ENCODE data around the gene AIFM3.

The AIFM3 gene

GRCh38 chr22:20945578-20945934, 21.5 kb upstream of the AIFM3 start:
- Histone ChIP-seq H3K36me3 (replicated peaks; ENCODE audit: low read depth, low read length) (peaks cover 42% of the 10 kb centered on the region), H3K9ac (ENCODE audit: low read length) (no peak overlapping the region), H3K27ac (ENCODE audit: low read length) (no peak overlapping the region), H3K4me2 (ENCODE audit: low read length) (no peak overlapping the region), H3K4me1 (ENCODE audit: low read length) (peaks cover 9% of the 10 kb centered on the region; the same call in 1 of the 2 replicates), H3K27me3 (ENCODE audit: low read depth, low read length) (no peaks in the 10 kb centered on the region), H3K79me2 (ENCODE audit: low read length) (peaks cover 100% of the 10 kb centered on the region), H3K4me3 (ENCODE audit: low read length) (no peak overlapping the region), H3K9me3 (ENCODE audit: insufficient read depth, low read length) (no peaks in the 10 kb centered on the region), H4K20me1 (ENCODE audit: insufficient read depth, low read length) (peaks cover 94% of the 10 kb centered on the region), H2AFZ (ENCODE audit: low read depth, low read length) (no peak overlapping the region)
- TF ChIP-seq, protein P1, sequence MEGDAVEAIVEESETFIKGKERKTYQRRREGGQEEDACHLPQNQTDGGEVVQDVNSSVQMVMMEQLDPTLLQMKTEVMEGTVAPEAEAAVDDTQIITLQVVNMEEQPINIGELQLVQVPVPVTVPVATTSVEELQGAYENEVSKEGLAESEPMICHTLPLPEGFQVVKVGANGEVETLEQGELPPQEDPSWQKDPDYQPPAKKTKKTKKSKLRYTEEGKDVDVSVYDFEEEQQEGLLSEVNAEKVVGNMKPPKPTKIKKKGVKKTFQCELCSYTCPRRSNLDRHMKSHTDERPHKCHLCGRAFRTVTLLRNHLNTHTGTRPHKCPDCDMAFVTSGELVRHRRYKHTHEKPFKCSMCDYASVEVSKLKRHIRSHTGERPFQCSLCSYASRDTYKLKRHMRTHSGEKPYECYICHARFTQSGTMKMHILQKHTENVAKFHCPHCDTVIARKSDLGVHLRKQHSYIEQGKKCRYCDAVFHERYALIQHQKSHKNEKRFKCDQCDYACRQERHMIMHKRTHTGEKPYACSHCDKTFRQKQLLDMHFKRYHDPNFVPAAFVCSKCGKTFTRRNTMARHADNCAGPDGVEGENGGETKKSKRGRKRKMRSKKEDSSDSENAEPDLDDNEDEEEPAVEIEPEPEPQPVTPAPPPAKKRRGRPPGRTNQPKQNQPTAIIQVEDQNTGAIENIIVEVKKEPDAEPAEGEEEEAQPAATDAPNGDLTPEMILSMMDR (IDR thresholded peaks at IDR 0.05; ENCODE audit: low read depth, low read length): no peak
- no peak for TF ChIP-seq EZH2phosphoT487 (IDR thresholded peaks at IDR 0.05; ENCODE audit: low read depth)

- H3K27me3 ChIP-seq (ENCODE audit: low read depth, low read length): no peaks in the 10 kb centered on the region
- H3K4me1 ChIP-seq (ENCODE audit: low read length): peaks cover 5% of the 10 kb centered on the region; the same call in 1 of the 2 replicates
- H4K20me1 ChIP-seq (ENCODE audit: insufficient read depth, low read length): peaks cover 94% of the 10 kb centered on the region
- H2AFZ ChIP-seq (ENCODE audit: low read depth, low read length): no peak overlapping the region
- peaks cover 44% of the 10 kb centered on the region for H3K36me3 ChIP-seq (replicated peaks; ENCODE audit: low read depth, low read length)
- TF ChIP-seq, protein P1 (IDR thresholded peaks at IDR 0.05; ENCODE audit: low read depth, low read length): no peak
- no peak for TF ChIP-seq EZH2phosphoT487 (IDR thresholded peaks at IDR 0.05; ENCODE audit: low read depth)
- H3K4me2 ChIP-seq (ENCODE audit: low read length): no peak overlapping the region
- H3K9me3 ChIP-seq (ENCODE audit: insufficient read depth, low read length): no peaks in the 10 kb centered on the region
- H3K4me3 ChIP-seq (ENCODE audit: low read length): no peak overlapping the region
- H3K9ac ChIP-seq (ENCODE audit: low read length): no peak overlapping the region
- peaks cover 100% of the 10 kb centered on the region for H3K79me2 ChIP-seq (ENCODE audit: low read length)
- no peak overlapping the region for H3K27ac ChIP-seq (ENCODE audit: low read length)
Measured at GRCh38 chr22:20946080-20946986, 20.7 kb upstream of the AIFM3 start.

GRCh38 chr22:20946991-20947390, 20.1 kb upstream of the AIFM3 start:
- H3K36me3 ChIP-seq (replicated peaks; ENCODE audit: low read depth, low read length): peaks cover 48% of the 10 kb centered on the region
- peaks cover 96% of the 10 kb centered on the region for H4K20me1 ChIP-seq (ENCODE audit: insufficient read depth, low read length)
- H3K27ac ChIP-seq (ENCODE audit: low read length): no peak overlapping the region
- H3K4me2 ChIP-seq (ENCODE audit: low read length): no peak overlapping the region
- H3K4me1 ChIP-seq (ENCODE audit: low read length): peaks cover under 1% of the 10 kb centered on the region; the same call in 1 of the 2 replicates
- no peak overlapping the region for H3K4me3 ChIP-seq (ENCODE audit: low read length)
- TF ChIP-seq, protein P1 (IDR thresholded peaks at IDR 0.05; ENCODE audit: low read depth, low read length): no peak
- no peak for TF ChIP-seq EZH2phosphoT487 (IDR thresholded peaks at IDR 0.05; ENCODE audit: low read depth)
- peaks cover 100% of the 10 kb centered on the region for H3K79me2 ChIP-seq (ENCODE audit: low read length)
- no peak overlapping the region for H3K9ac ChIP-seq (ENCODE audit: low read length)
- no peaks in the 10 kb centered on the region for H3K9me3 ChIP-seq (ENCODE audit: insufficient read depth, low read length)
- H2AFZ ChIP-seq (ENCODE audit: low read depth, low read length): no peak overlapping the region
- no peaks in the 10 kb centered on the region for H3K27me3 ChIP-seq (ENCODE audit: low read depth, low read length)

DNA sequence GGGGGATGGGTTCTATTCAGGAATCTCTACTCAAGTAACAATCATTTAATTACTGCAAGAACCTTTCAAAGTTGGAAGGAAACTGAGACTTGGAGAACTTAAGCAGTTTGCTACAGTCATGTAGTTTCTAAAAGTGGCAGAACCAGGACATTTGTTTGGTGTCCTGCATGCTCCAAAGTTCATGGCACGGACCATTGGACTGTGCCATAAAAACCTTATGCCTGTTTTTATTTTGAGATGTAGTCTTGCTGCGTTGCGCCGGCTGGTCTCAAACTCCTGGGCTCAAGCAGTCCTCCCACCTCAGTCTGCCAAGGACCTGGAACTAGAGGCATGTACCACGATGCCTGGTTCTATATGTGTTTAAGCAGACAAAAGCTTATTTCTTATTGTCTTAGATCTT, 18.6 kb upstream of the AIFM3 start:
- Histone ChIP-seq H3K9me3 (ENCODE audit: insufficient read depth, low read length) (no peaks in the 10 kb centered on the region), H3K27ac (ENCODE audit: low read length) (no peak overlapping the region)

More for the DNA sequence above, 18.6 kb upstream of the AIFM3 start:
- H3K9ac ChIP-seq (ENCODE audit: low read length): no peak overlapping the region
- H3K27me3 ChIP-seq (ENCODE audit: low read depth, low read length): no peaks in the 10 kb centered on the region
- H3K79me2 ChIP-seq (ENCODE audit: low read length): peaks cover 99% of the 10 kb centered on the region
- H3K4me2 ChIP-seq (ENCODE audit: low read length): no peak overlapping the region
- H3K4me3 ChIP-seq (ENCODE audit: low read length): no peak overlapping the region
- TF ChIP-seq EZH2phosphoT487 (IDR thresholded peaks at IDR 0.05; ENCODE audit: low read depth): no peak
- TF ChIP-seq, protein P1 (IDR thresholded peaks at IDR 0.05; ENCODE audit: low read depth, low read length): no peak
- no peak overlapping the region for H2AFZ ChIP-seq (ENCODE audit: low read depth, low read length)
- peaks cover 49% of the 10 kb centered on the region for H3K36me3 ChIP-seq (replicated peaks; ENCODE audit: low read depth, low read length)
- no peaks in the 10 kb centered on the region for H3K4me1 ChIP-seq (ENCODE audit: low read length)
- H4K20me1 ChIP-seq (ENCODE audit: insufficient read depth, low read length): peaks cover 95% of the 10 kb centered on the region

Data from OCI-LY3 (cell line).